T follicular helper cell (primary cell): ENCODE results near the gene TBPL1.

Source experiments
- DNase-seq: peaks from one replicate; pipeline ENCODE4 v3.0.0-alpha.2; 2020; ENCODE audit warnings: low read depth

Gene TBPL1

GRCh38 chr6:134007077-134007476 lies 54.1 kb downstream of the TBPL1 start:
- no peak for DNase-seq

- DNase-seq: no peak
These were observed 56.9 kb downstream of the TBPL1 start for GRCh38 chr6:134009876-134010275.

- DNase-seq: no peak
These were observed 57.4 kb downstream of the TBPL1 start for GRCh38 chr6:134010400-134010799.

GRCh38 chr6:134010974-134011373 lies 58.0 kb downstream of the TBPL1 start:
- no peak for DNase-seq

GRCh38 chr6:134014588-134015137 lies 61.6 kb downstream of the TBPL1 start:
- no peak for DNase-seq

- DNase-seq: no peak
These were observed 62.9 kb downstream of the TBPL1 start for GRCh38 chr6:134015719-134016557.

GRCh38 chr6:134016558-134016814 lies 63.5 kb downstream of the TBPL1 start:
- DNase-seq: no peak

- DNase-seq: no peak
These were observed 67.0 kb downstream of the TBPL1 start for GRCh38 chr6:134020071-134020470.

GRCh38 chr6:134020543-134020942 lies 67.5 kb downstream of the TBPL1 start:
- no peak for DNase-seq

- DNase-seq: no peak
These were observed 67.9 kb downstream of the TBPL1 start for GRCh38 chr6:134020968-134021367.

- DNase-seq: no peak
These were observed 68.5 kb downstream of the TBPL1 start for GRCh38 chr6:134021396-134022122.

GRCh38 chr6:134022650-134023049 lies 69.6 kb downstream of the TBPL1 start:
- no peak for DNase-seq

- DNase-seq: no peak
These were observed 73.6 kb downstream of the TBPL1 start for GRCh38 chr6:134026597-134026996.

GRCh38 chr6:134028438-134028837 lies 75.4 kb downstream of the TBPL1 start:
- DNase-seq: no peak

GRCh38 chr6:134029495-134030455 lies 76.8 kb downstream of the TBPL1 start:
- no peak for DNase-seq

GRCh38 chr6:134031696-134032255 lies 78.8 kb downstream of the TBPL1 start:
- DNase-seq: no peak

- no peak for DNase-seq
These were observed 81.5 kb downstream of the TBPL1 start for GRCh38 chr6:134034478-134034877.

GRCh38 chr6:134034961-134035822 lies 82.2 kb downstream of the TBPL1 start:
- DNase-seq: no peak

GRCh38 chr6:134035823-134036296 lies 82.8 kb downstream of the TBPL1 start:
- DNase-seq: no peak

- DNase-seq: no peak
These were observed 86.1 kb downstream of the TBPL1 start for GRCh38 chr6:134039116-134039515.
